Testis (tissue), 2 donors: ENCODE data around the gene PLVAP.

Experiments
- CTCF ChIP-seq, 3 experiments: fragments of 450-650 bp in 2 of 3; fragments of 200-600 bp in 1 of 3; sonication (generic) in 1 of 3; IDR thresholded peaks; one replicate each; pipeline ENCODE4 v1.5.1; 2016 to 2019; ENCODE audit warnings: antibody characterized with exemption in 3 of 3, mild to moderate bottlenecking in 2 of 3, moderate library complexity in 1 of 3
- POLR2A ChIP-seq: fragments of 450-650 bp; IDR thresholded peaks from one replicate; pipeline ENCODE4 v1.6.1; 2017; ENCODE audit warnings: antibody characterized with exemption, mild to moderate bottlenecking, moderate library complexity

- no peak for TF ChIP-seq CTCF (IDR thresholded peaks at IDR 0.05)
- TF ChIP-seq POLR2A = no peak
Measured at GRCh38 chr19:17347877-17348276, 29.3 kb downstream of the PLVAP start.
